Measurements from ENCODE around the gene JAM3.

Gene JAM3

GRCh38 chr11:134068829-134069425, at the start of gene JAM3:
Gene JAM3 (plus strand): TSS chr11:134069072. CDS start chr11:134069084, 12 bp downstream.
- peak; percentile 95 for DNase-seq (ENCODE audit: low read depth)

DNA sequence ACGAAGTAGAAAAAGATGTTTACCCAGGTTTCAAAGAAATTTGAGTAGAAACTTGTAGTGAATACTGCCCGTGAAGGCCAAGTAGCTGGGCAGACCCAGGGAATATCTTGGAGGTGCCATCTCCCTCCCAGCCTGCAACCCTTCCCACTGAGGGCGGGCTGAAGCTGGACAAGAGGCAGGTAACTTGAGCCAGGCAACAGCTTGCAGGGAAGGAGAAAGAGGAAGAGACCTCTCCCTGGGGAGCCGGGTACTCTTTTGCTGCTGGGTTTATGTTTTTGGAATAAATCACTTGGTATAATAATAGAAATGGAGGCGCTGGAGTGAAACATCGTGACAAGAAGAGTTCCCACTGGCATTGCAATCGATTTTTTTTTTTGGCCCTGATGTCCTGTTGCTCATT, 49.4 kb upstream of the JAM3 start:
- DNase-seq (ENCODE audit: low read depth): no peak

DNA sequence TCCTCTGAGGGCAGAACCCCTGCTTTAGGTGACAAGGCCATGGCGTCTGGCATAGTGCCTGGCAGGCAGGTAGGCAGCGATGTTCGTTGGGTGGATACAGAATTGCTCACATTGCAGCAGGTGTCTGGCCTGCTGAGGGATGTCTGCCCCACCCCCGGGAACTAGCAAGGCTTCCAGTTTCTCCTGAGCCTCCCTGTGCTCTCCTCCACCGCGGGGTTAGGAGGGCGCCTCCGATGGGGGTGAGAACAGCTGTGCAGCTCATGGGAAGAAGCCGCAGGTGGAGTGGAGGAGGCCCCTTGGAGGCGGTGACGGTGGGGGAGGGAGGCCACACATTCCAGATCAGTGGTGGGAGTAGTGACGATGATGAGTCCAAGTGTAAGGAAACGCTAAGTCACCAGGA, 48.3 kb upstream of the JAM3 start:
- DNase-seq (ENCODE audit: low read depth): no peak

DNA sequence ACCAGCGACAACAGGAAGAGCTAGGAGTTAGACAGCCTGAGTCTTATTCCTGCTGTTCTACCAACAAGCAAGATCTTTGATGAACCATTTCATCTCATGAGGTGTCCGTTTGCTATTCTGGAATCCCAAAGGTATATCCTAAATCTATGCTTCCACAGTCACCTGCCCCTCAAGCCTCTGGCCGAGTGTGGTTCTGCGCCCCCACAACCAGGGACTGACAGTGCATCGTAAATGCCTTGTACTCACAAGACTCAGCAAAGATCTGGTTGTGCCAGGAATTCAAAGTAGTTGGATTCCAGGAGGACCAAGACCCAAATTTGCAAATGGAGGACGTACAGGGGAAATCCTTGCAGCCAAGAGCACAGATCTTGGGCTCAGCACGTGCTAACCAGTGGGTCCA, 47.5 kb upstream of the JAM3 start:
- DNase-seq (ENCODE audit: low read depth): no peak

DNA sequence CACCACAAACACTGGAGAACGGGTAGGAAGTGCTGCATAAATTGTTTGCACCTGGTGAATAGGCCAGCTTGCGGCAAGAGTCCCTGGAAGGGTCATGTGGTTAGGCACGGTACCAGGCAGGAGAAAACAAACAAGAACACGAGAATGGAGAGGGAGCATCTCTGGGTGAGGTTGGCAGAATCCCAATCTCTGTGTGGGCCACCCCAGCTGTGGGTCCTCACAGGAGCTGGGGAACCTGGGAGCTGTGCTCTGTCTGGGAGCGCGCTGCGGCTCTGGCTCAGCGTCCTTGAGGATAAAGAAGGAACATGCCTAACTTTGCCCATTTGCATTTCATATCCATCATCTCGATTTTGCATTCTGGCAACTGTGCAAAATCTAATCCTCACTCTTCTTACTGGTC, 46.1 kb upstream of the JAM3 start:
- DNase-seq (ENCODE audit: low read depth): no peak

DNA sequence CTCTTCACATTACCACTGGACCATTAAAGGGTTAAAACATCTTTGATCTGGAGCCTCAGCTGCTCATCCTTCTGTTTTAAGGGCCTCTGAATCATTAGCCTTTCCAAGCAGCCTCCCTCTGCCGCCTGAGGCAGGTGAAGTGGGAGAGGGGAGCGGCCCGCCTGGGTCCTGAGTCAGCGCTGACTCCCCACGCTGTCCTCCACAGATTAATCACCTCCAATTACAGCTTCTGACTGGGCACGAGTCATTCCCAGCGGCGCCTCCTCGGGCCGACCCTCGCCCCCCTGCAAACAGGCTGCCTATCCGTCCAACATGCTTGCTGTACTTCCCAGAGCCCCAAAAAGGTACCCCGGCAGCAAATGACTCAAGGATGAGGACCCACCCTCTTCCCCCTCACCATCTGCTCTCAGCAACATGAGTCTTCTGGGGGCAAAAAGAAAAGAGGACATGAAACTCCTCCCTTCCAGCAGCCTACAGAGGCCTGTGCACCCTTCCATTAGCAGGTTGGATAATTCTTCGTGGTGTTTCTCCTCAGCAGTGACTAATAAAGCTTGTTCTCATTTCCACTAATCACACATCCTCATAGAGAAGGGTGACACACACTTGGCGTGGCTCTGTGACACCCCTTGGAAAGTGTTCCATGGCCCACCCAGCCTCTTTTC, 44.3 kb upstream of the JAM3 start:
- no peak for DNase-seq (ENCODE audit: low read depth)

- DNase-seq (ENCODE audit: low read depth): no peak
These were observed 43.8 kb upstream of the JAM3 start for GRCh38 chr11:134025082-134025429.

DNA sequence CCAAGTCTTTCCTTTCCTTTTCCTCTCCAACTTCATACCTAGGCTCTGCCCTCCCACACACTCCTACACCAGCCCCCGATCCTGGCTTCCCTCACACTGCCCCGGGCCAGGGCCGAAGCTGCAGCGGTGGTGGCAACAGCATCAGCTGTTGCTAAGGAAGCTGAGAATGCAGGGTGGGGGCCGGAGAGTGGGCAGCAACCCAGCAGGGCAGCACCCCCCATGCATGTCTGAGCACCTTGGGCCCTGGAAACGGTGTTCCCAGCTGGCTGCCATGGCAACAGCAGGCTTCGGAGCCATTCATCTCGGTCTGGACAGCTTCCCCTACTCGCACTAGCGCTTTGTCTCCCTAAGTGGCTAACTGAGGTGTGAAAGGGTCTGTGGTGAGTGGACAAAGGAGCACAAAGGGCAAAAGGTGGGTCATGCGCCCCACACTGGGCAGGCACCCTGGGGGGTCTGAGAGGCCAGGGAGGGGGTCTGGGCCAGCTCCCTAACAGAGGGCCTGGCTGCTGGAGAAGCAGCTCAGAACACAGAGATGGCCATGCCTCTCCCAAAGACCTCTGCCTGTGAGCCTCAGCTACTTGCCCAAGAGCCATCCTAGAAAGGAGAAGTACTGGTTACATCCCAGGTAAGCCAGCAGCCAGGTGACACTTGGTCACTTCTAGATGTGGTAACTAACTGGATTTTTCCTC, 42.1 kb upstream of the JAM3 start:
- DNase-seq (ENCODE audit: low read depth): no peak

GRCh38 chr11:134027671-134028070, 41.2 kb upstream of the JAM3 start:
- peak; percentile 14 for DNase-seq (ENCODE audit: low read depth)

GRCh38 chr11:134028368-134028920, 40.4 kb upstream of the JAM3 start:
- no peak for DNase-seq (ENCODE audit: low read depth)

DNA sequence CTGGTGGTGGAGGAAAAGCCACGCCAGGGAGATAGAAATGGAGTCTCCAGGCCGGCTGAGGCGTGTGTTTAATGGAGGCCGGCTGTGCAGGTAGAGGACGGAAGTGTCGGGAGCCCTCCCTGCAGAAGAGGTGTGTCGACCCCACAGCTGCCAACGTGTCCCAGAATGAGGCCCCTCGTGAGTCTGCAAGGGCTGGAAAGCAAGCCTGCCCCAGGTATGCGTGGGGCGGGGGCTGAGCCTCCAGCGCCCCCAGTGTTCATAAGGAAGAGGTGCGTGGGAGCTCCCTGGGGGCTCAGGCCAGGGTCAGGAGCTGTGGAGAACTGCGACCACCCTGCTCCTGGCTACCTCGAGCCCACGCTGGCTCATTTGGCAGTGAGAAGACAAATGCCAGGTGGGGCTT, 38.0 kb upstream of the JAM3 start:
- no peak for DNase-seq (ENCODE audit: low read depth)

DNA sequence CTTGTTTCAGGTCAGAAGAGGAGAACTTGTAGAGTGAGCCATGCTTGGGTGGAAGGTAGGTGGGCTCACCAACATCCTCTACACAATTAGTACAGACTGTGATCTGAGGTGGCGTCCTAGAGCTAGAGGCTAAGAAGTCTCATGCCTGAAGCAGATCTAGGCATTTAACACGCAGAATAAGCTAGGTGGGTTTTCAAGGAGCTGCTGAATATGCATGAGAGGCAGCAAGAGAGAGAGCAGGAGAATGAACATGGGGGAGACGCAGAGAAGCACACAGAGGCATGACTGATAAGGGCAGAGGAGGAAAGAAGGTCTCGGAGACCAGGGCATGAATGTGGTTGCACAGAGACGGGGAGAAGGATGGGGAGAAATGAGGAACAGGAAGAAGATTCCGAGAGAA, 36.8 kb upstream of the JAM3 start:
- DNase-seq (ENCODE audit: low read depth): no peak

- no peak for DNase-seq (ENCODE audit: low read depth)
These were observed 36.3 kb upstream of the JAM3 start for GRCh38 chr11:134032501-134033091.

DNA sequence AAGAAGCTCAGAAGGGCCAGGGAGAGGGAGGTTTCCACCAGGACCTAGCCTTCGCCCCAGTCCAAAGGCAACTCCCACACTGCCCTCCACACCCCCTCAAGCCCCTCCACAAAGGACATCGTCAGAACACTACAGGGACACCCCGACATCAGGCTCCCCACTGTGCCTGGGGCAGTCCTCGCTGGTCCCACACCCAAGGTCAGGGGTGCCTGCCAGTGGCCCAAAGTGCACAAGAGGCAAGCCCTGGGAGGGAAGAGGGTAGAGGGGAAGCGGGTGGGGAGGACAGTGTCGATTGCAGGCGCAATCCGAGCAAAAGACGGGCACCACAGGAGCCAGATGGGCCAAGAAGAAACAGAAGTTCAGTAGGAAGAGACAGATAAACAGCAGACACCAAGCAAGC, 35.6 kb upstream of the JAM3 start:
- no peak for DNase-seq (ENCODE audit: low read depth)

- peak; percentile 54 for DNase-seq (ENCODE audit: low read depth)
These were observed 35.0 kb upstream of the JAM3 start for GRCh38 chr11:134033696-134034491.

DNA sequence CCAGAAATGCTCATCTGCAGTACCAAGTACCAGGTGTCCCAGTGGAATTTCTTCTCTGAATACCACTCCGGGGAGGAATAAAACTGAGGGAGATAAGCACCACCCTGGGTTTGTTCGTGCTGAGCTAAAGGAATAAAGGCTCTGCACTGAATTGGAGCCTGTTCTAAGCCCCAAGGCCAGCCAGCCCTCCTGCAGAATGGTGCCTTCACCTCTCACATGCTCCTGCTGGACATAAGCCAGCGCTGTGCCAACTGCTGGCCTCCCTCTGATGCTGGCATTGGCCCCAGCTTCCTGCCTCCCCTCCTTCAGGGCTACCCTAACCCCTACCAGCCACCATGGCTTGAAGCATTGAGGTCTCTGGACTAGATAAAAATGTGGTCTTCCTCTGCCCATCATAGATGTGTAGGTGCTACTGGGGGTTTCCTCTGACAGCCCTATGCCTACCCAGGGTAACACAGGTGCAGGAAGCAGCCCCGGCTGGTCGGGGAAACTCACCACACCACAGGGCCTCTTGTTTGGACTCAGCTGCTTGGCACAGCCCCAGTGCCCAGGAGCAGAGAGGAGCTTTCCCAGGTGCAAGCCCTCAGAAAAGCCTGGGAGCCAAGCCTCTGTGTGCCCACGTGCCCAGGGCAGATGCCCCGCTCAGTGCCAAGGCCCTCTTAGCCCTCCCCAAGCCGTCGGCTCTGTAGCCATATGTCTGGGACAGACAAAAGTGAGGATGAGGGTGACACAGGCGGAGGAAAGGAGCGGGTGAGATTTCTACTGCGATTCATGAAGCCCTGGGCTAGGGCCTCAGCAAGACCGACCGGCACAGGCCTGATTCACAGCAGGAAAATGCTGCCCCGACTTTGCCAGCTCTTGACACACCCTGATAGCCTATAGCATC, 34.1 kb upstream of the JAM3 start:
- no peak for DNase-seq (ENCODE audit: low read depth)

DNA sequence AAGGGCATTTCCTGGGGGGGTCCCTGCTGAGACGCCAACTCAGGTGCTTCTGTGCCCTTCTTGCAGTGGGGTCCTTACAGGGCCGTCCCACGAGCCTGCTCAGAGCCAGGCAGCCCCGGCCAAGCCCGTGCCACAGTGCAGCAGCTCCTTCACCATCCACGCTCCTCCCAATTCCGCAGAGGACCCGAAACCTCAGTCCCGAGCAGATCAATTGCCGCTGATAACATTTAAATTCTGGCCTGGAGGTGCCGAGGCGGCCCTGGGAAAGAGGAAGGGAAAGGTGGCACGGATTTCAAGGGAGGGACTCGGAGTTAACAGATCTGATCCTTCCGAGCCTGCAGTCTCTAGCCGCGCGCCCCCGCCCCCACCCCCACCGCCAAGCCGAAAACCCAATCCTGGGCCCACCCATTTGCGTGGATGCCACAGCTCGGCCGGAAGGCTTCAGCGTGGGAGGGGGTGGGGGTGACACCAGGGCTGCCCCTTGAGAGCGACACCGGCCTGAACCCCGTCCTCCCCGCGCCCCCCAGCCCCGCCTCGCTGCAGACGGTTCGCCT, 32.3 kb upstream of the JAM3 start:
- peak; percentile 3 for DNase-seq (ENCODE audit: low read depth)

- peak; percentile 47 for DNase-seq (ENCODE audit: low read depth)
These were observed 31.6 kb upstream of the JAM3 start for GRCh38 chr11:134037046-134037908.

- DNase-seq (ENCODE audit: low read depth): no peak
These were observed 29.9 kb upstream of the JAM3 start for GRCh38 chr11:134038897-134039470.

Data from activated T-cell treated with anti-CD3 and anti-CD28 coated beads for 1 hour (primary cell).